ENCODE results near the gene SYNPO2. TPM values are rescaled to one million over a fixed set of nuclear protein-coding genes. Genes with fewer than 3 reads are reported as not detected.
"Not testable (repeated sequence)": the region's sequence is repeated elsewhere in the genome, so short reads cannot be mapped to it uniquely, and the experiment has no call there.

SYNPO2 gene
- polyA plus RNA-seq, 3 donors: 17.6 to 21.9 (median 18.1) TPM

GRCh38 chr4:118973295-118973694, 84.6 kb downstream of the SYNPO2 start:
- no peak for DNase-seq (ENCODE audit: low read depth in 3 of 3, low spot score in 2 of 3)

DNA sequence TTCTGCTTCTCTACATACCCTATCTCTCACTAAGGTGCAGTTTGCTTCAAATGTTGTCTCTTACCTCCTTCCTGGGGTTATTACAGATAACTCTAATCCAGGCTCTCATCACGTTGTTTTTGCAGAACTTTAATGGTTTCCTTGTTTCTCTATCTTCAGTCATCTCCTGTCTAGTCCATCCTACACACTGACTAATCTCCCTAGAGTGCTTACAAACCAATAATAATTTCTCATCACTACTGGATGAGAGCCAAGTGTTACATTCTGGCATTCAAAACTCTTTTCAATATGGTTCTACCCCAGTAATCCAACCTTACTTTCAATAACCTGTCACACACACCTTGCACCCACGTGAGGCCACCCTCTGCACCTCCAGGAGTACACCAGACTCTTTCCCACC, 86.1 kb downstream of the SYNPO2 start:
- no peak for DNase-seq (ENCODE audit: low read depth in 3 of 3, low spot score in 2 of 3)

DNA sequence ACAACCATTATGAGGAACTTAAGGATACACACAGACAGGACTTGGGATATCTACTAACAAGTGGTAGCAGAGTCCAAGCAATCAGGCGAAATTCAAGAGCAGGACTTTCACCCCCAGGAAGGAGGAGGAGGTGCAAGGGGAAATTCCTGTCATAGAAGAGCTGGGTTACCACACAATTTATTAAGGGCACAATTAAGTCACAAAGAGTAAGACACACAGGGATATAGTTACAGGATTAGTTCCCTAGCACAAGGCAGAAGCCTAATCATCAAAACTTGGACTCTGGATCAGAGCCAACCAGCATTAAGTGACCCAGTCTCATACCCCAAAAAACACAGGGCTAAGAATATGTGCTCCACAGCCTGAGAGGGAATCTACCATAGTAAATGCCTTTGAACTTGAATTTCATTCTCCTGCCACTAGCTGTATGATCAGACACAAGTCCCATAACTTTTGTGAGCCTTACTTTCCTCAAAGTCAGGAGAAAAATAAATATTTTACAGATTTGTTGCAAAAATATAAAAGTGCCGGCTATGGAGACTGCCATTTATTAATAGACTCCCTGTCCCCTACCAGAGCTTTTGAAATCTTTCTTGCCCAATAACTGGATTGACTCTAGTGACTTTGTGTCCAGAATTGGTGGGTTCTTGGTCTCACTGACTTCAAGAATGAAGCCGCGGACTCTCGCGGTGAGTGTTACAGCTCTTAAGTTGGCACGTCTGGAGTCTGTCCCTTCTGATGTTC, 87.0 kb downstream of the SYNPO2 start:
- no peak for DNase-seq (ENCODE audit: low read depth in 3 of 3, low spot score in 2 of 3)

DNA sequence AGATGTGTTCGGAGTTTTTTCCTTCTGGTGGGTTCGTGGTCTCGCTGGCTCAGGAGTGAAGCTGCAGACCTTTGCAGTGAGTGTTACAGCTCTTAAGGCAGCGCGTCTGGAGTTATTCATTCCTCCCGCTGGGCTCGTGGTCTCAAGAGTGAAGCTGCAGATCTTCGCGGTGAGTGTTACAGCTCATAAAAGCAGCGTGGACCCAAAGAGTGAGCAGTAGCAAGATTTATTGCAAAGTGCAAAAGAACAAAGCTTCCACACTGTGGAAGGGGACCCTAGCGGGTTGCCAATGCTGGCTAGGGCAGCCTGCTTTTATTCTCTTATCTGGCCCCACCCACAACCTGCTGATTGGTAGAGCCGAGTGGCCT, 87.5 kb downstream of the SYNPO2 start:
- not testable (repeated sequence) for DNase-seq (ENCODE audit: low read depth in 3 of 3, low spot score in 2 of 3)

GRCh38 chr4:118977100-118977499, 88.4 kb downstream of the SYNPO2 start:
- DNase-seq (ENCODE audit: low read depth in 3 of 3, low spot score in 2 of 3): not testable (repeated sequence)

GRCh38 chr4:118979712-118980111, 91.1 kb downstream of the SYNPO2 start:
- DNase-seq (ENCODE audit: low read depth in 3 of 3, low spot score in 2 of 3): no peak

DNA sequence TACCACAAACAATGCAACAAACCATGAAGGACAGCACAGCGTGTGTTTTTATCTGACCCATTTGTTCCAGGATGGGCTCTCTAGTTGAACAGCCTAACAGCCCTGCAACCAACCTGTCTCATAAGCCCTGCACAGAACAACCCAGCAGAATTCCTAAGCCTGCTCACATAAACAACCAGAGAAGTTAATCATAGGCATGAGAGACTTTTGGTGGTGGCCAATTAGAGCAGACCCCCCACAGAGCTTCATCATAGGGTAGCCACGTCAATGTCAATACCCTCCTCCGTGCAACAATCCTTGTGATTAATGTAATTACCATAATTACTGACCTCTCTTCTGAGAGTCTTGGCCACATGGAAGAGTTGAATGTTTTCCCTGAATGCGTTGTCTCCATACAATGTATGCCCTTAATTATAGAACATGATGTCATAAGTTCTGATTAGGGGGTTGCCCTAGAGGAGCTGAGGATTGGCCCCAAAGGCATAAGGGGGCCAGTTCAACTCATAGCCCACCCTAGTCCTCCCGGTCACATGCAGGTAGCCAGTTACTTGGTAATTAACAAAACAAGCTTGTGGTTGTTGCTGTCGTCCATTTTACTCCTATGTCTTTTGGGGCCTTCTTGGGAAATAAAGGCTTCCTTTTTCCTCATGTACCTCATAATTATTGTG, 92.7 kb downstream of the SYNPO2 start:
- no peak for DNase-seq (ENCODE audit: low read depth in 3 of 3, low spot score in 2 of 3)

DNA sequence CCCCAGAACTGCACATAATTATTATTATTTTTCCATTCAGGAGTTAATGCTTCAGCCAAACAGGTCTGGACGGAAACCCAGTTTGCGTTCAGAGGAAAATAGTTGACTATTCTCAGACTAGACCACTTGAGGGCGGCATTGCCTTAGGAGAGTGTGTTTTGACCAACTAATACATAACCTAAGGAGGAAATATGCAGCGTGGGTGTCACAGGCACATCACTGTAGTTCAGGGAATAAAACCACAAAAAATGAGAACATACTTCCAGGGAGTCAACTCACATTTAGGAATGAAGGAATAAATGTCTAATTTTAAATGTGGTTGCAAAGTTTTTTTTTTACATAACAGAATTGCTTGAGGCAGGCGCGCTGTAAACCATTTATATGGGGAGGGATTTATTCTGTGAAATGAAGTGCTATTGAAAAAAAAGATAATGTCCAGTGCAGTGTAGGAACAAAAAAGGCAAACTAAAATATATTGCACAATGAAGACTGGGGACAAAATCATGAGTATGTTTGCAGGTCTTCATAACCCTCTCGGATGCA, 93.3 kb downstream of the SYNPO2 start:
- DNase-seq (ENCODE audit: low read depth in 3 of 3, low spot score in 2 of 3): peak in 1 of 3 donors; percentile 54

DNA sequence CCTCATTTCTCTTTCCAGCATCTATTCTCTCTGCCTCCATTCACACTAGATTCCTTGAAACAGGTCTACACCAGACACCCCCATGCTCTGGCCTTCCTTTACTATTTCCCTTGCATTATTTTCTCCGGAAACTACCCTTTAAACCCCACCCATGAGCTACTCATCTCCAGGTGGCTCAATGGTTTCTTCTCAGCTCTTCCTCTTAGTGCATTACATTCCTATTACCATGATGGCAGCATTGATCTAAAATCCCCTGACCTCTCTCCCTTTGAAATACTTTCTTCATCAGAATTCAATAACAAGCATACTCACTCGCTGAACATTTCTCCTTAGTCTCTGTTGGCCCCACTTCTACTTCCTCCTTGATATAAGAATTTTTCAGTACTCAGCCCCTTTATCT, 94.6 kb downstream of the SYNPO2 start:
- DNase-seq (ENCODE audit: low read depth in 3 of 3, low spot score in 2 of 3): no peak

GRCh38 chr4:118983831-118984230, 95.2 kb downstream of the SYNPO2 start:
- DNase-seq (ENCODE audit: low read depth in 3 of 3, low spot score in 2 of 3): no peak

- no peak for DNase-seq (ENCODE audit: low read depth in 3 of 3, low spot score in 2 of 3)
Measured at GRCh38 chr4:118985170-118986000, 96.7 kb downstream of the SYNPO2 start.

DNA sequence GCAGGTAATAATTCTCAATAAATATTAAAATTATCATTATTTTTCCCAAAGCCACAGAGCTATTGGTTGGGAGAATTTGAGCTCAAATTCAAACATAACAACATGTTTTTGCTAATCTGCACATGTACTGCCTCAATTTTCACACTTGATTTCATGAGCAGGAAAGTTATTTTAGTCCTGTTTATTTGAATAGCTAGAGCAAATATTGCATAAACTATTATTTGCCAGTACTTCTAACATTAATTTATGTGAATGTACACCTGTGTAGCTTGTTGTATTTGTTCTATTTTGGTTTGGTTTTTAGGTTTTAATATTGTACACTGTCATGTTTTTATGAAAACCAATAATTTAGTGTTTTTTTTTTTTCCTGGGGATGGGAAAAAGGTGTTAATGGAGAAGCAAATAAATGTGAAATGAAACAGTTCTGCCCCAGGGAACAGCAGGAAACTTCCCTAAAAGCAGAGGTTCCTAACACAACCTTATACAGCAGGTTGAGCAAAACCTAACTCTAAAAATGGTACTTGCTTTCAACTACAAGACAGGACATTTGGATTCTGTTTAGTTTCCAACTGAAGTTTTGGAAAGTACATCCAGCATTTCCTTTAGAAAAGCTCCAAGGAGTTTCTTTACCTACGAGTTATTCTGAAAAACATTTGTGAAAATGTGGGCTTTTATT, 99.4 kb downstream of the SYNPO2 start:
- no peak for DNase-seq (ENCODE audit: low read depth in 3 of 3, low spot score in 2 of 3)

DNA sequence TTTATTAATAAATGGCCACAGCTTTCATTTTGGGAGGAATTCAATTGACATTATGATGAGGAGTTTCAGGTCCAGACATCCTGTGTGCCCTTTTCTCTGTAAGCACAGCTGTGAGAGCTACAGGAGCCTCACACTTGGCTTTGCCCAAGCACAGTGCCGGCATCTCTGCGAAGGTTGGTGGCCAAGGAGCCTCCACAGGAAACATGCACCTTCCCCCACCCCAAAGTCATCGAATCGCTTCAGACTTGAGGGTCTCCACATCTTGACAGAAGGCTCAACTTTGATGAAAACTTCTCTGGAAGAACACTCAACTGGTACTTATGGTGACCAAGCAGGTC, 100.0 kb downstream of the SYNPO2 start:
- no peak for DNase-seq (ENCODE audit: low read depth in 3 of 3, low spot score in 2 of 3)

DNA sequence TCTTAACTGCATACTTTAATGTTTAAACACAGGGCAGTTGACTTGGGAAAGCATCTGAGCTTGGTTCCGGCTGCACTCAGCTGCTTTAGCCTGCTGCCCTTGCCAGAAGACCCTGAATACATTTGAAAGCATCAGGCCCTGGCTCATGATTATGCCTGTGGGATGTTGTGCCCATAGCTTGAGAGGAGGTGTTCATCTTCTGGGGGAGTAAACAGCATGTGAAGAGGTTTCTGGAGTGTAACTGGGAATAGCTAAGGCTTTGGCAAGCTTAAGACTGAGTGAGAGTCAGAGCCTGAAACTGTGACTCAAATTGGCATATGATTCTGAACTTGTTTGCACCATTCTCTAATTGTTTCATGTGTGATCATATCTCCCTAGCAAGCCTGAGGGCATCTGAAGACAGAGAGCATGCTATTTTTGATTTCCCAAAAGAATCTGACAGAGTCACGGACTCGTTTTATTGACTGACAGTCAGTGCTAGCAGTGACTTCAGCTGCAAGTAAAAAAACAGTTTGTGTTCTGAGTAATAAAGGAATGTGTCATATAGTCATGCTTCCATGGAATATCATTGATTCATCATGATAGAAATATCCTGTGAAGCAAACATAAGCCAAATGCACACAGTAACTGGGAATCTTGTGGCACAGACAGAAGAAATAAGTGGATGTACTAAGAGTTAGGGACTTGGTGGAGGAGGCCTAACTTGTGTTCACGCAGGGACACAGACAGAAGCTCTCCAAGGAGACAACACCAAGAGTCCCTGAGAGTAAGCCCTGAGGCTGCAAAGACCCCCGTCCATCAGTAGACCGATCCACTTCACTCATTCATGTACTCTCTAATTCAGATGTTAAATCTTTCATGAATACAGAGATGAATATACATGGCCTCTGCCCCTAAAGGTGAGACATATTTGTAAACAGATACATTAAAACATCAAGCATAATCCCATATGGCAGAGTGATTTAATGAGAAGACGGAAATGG, 100.7 kb downstream of the SYNPO2 start:
- DNase-seq (ENCODE audit: low read depth in 3 of 3, low spot score in 2 of 3): no peak

- no peak for DNase-seq (ENCODE audit: low read depth in 3 of 3, low spot score in 2 of 3)
Measured at GRCh38 chr4:118991686-118992085, 103.0 kb downstream of the SYNPO2 start.

DNA sequence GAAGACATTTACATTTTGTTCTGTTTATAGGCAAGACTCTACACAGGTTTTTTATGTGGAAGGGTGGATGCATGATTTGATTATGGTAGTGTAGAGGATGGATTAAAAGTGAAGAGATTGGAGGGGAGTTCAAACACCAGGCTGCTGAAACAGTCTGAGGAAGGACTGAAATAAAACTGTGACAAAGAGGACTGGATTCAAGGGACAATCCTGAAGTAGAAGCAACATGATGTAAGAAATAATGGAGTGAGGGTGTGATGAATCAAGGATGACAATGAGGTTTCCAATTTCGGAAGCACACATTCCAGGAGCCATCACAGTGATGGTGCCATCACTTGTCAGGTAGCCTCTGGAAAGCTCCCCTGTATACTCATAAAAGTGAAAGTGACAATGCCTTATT, 103.5 kb downstream of the SYNPO2 start:
- no peak for DNase-seq (ENCODE audit: low read depth in 3 of 3, low spot score in 2 of 3)

GRCh38 chr4:118993333-118993732, 104.7 kb downstream of the SYNPO2 start:
- DNase-seq (ENCODE audit: low read depth in 3 of 3, low spot score in 2 of 3): no peak

DNA sequence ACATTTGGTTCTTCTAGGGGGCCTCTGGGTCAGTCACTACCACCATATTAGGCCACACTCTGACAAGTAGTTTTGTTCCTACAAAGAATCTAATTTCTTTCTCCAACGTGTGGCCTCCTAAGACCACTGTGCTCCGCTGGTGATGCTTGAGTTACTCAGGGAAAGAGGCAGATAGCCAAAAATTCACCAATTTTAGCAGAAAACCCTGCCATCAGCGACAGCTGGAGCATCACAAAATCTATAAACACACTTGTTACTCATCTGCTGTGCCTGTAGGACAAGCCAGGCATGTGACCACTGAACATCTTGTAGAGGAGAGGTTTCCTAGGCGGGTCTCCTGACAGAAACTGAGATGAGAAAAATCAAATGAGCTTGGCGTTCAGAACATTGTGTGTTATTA, 105.4 kb downstream of the SYNPO2 start:
- DNase-seq (ENCODE audit: low read depth in 3 of 3, low spot score in 2 of 3): no peak

GRCh38 chr4:118995693-118996391, 107.2 kb downstream of the SYNPO2 start:
- no peak for DNase-seq (ENCODE audit: low read depth in 3 of 3, low spot score in 2 of 3)
